NCI-H2196 treated with DMSO at 0.1 percent for 48 hours (cell line): Measurements from ENCODE around the gene ACADVL.
"Not testable (repeated sequence)": the region's sequence is repeated elsewhere in the genome, so short reads cannot be mapped to it uniquely, and the experiment has no call there.

Experiments used
- DNase-seq: peaks from one replicate; lab custom pipeline; 2025; ENCODE audit not compliant: unreplicated experiment; lab: John Stamatoyannopoulos, UW

ACADVL gene

DNA sequence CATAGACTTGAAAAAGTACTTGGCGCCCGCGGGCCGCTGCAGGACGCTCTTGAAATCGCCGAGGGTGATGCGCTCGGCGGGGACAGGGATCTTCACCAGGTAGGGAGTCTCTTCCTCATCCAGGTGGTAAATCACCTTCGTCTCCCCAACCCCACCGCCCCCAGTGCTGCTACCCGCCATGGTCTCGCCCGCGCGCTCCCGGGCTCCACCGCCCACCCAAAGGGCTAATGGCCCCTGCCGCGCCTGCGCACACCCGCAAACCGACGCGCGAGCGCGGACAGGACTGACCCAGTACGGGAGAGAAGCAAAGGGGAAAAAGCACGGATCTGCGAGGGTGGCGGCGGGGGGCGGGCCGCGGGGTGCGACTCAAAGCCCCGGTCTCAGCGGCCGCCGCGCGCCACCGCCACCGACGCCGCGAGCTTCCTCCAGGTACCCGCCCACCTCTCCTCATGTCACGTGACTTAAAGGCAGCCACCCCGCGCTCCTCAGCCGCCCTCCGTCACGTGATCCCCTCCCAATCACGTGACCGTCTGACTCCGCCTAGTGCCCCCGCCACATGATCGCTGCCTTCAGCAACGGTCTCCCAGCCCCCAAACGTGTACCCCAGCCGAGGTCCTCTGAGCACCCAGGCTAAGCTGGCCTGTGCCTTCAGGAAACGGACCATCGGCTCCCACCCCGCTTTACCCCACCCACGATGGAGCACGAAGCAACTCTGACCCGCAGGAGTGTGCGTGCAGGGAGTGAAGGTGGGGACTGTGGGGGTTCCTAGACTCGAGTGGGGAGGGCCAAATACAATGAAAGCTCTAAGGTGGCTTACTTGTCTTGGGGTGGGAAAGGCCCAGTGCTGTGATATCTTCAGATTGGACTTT lies 14.6 kb downstream of the ACADVL start, which contains the start of gene DVL2:
DVL2 (minus strand) TSS at position 435 of the 869 bp plus-strand sequence; CDS start at position 180, 255 bp downstream.
- DNase-seq = peak; percentile 61

DNA sequence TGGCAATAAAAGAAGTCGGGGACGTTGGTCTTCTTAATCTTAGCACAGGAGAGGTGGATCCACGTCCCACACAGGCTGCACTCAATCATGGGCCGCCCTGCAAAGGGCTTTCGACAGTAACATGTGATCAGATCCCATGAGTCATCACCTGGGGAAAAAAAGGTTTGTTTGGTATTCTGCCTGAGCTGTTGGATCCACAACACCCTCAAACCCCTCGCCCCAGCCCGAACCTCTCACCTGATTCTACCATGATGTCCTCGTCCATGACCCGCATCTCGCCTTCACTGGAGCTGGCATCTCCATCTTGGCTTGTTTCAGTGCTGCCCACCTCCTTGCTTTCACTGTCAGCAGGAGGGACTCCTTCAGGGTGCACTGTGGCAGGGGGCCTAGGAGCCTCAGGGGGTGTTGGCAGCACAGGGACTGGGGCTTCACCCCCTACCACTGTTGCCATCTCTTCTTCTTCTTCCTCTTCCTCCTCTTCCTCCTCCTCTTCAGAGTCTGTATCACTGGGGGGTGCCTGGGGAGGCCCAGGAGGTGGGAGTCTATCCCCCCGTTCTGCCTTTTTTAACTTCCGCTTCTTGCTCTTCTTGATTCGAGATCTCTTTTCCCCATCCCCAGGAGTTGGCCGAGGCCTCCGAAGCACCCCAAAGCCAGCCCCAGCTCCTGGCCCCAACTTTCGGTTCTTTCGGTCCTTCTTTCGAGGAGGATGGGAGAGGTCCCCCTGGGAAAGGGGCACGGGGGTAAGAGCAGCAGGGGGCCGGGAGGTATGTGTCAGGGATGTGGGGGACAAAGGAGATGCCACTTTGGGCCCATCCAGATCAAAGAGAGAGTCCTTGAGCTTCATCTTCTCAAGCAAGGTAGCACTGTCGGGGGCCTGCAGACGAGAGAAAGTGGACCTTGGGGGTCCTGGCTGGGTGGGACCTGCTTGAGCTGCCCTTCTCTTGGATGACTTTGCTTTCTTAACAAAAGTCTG lies 16.2 kb downstream of the ACADVL start:
- no peak for DNase-seq

DNA sequence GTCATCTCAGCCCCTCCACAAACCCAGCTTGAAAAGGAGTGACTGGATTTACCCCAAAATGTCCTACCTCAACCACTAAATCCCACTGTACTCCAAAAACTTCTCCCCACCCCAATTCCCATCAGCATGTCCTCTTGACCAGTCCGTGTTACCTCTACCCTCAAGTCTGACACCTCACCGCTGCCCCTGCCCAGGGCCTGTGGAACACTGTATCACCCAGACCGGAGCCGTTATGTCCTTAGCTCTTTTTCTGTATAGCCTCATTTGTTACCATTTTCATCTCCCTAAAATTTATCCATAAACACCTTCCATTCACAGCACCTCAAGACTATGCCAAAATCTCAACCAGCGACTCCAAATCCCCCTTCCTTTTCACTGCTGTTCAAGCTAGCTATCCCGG lies 17.1 kb downstream of the ACADVL start:
- DNase-seq = no peak

DNA sequence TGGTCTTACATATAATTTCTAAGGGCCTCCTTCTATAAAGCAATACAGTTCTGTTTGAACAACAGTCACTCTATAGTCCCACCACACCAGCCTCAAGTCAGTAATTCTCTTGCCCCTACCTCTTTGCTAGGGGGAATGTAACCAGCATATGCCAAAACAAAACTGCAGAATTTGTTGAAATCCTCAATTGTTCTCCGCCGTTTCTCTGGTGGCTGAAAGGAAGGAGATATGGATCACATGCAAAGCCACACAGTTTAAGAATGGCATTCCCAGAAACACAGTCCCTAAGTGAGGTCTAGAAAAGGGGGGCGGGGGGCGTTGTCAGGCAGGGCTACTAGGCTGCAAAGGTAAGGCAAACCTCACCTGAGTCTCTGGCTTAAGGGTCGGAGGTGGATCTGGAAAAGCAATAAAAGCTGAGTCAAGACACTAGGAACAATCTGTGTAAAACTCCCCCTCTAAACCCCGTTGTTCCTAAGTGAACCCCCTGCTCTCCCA lies 17.6 kb downstream of the ACADVL start:
- DNase-seq = no peak

DNA sequence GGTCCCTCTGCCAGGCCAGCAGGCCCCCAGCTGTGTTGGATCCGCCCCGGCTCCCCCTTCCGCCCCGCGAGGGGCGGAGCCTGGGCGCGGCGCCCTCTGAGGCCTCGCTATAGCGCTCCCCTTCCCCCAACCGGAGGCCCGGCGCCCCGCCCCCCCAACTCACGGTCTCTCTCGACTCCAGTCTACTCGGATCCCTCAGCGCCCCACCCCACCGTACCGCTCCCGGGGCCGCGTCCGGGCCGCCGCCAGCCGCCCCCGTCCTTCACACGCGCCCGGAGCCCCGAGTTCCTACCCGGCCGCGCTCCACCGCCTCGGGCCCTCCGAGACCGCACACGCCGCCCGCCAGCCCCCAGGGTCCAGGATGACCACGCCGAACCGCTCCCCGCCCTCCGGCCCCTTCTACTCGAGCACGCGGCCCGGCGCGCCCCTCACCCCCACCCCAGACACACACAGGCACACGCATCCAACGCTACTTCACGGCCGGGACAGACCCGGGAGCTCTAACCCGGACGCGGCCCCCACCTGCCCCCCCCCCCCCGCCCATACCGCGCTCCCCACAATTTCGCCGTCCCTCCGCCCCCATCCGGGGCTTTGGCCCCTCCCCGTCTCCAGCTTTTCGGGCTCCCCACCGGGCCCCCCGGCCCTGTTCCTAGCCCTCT lies 18.2 kb downstream of the ACADVL start:
- no peak for DNase-seq

DNA sequence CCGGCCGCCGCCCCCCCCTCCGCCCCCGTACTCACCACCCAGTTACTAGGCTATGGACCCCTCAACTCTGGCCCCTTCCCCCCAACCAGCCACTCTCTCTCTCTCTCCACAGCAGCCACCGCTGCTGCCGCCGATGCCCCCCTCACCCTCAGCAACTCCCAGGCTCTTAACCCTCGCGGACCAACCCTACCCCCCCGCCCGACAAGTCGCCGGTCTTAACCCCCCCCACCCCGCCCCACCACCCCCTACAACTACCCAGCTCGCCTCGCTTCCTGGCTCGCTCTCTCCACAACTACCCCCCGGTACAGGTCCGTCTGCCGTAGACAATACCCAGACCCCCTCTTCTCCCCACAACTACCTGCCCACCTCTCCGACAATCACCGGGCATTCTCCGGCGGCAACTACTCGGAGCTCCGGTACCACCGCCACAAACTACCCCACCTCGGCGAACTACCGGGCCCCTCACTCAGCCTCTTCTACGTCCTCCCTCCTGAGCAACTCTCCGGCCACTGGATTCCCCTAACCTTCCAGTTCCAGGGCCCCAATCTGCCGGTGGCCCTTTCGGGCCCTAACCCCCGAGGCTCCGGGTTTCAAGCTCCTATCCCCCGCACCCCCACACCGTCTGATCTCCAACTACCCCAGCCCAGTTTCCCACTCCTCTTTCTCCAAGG lies 18.8 kb downstream of the ACADVL start:
- DNase-seq = no peak

DNA sequence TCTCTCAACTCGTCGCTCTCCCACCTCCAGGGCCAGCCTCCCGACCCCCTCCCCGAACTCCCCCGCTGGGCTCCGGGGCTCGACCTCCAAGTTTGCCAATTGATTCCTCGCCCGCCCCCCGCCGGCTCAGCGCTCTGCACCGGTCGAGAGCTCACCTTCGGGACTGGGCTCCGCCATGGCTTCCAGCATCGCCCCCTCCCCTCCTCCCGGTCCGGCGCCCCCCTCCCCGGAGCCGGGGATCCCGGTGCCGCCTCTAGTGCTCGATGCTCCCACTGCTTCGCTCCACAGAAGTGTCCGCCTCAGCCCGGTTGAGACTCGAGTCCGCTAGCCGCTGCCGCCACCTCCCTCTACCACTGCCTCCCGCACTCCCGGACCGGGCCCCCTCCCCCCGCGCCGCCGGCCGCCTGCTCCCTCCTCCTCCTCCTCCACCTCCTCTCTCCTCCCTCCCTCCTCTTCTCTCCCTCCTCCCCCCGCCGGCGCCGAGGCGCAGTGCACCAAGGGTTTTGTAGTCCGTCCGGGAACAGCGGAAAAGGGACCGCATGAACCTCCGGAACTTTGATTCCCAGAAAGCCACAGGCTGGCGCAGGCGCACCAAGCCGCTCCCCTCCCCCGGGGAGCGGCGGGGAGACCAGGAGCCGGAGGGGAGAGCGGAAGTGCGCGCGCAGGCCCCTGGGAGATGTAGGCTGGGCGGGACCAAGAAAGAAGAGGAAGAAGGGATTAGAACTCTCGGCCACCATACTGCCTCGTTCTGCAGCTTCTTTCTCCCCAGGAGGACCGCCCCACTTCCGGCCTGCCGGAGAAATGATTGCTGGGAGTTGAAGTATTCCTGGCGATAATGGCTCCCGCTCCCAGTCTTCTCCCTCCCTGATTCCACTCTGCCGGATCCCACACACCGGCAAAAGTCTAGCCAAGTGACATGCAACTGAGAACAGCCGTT lies 19.6 kb downstream of the ACADVL start, which contains the start of gene PHF23:
PHF23 (minus strand) TSS at position 367 of the 937 bp plus-strand sequence; CDS start at position 189, 178 bp downstream.
- DNase-seq = peak; percentile 91

DNA sequence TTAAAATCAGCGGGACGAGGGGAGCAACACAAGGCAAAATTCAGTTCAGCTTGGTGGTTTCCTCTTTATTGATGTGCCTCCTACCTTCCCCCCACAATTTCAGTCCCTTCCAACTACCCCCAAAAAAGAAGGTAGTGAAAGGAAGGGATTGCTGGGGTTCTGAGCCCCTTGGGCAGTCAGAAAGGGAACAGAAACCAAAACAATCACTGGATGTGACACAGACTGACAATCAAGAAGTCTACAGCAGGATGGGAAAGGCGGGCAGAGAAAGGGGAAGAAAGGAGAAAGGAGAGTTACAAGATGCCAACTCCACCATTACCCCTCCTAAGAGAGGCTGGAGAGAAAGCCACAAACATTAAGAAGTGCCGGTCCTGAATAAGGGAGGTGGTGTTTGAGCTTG lies 20.6 kb downstream of the ACADVL start:
- no peak for DNase-seq

DNA sequence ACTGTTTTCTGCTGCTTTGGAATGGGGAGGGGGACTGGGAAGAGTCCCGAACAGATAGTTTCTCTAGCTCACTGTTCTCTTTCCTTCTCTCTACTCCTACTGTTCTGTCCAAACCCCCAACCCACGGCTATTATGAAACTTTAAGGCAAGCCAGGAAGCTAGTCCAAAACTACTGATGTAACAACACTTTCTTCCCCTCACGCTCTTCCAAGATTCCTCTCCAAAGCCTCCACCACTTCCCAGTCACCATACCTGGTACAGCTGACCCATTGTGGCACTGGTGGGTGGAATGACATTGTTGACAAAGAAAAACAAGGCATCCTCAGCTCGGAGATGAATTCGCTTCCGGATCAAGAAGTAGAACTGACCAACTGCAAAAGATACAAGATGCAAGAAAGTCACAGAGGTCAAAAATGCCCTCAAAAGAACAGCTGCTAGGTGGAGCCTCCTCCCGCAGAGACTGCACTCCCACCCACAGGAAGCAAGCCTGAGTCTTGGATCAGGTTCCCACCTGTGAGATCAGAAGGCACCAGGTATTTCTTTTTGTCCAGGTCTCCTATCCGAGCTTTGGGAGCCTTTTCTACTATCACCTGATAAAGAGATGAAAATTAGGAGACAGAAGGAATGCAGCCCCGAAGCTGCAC lies 21.5 kb downstream of the ACADVL start:
- no peak for DNase-seq

DNA sequence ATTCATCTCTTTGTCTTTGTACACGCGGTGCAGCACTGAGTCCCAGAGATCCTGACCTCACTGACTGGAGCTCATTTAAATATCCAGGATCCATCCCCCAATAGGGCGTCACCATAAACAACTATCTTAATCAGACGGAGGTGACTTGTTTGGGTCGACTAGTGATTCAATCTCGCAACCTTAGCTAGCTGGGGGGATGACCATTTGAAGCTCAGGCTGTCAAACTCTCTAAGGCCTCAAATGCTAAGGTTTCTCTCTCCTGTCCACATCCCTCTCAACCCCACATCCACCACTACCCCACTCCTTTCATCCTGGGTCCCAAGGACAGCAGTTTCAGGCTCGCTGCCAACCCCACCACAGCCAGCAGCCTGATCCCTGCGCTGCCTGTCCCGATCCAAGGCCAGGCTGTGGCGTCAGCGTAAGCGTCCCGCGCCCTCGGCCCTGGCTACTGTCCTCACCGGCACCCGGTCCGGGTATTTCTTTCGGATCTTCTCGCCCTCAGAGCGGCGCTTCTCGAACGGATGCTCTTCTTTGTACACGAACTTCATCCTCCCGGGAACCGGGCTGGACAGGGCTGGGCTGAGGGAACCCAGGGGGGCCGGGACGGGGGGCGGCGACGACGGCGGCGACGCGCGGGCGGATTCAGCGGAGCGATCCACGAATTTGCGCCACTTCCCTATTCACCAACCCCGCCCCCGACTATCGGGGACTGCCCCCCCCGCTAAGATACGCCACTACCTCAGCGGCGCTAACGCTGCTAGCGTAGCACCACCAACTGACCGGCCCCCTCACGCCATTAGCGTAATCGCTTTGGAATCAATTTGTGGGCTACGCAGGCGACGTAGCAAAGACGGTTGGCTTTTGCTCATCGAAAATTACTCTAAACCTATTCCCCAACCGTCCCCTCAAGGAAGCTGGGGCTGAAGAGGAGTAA lies 22.3 kb downstream of the ACADVL start, which contains the start of gene GABARAP:
GABARAP (minus strand) TSS at position 667 of the 934 bp plus-strand sequence; CDS start at position 548, 119 bp downstream.
- DNase-seq = peak; percentile 48

DNA sequence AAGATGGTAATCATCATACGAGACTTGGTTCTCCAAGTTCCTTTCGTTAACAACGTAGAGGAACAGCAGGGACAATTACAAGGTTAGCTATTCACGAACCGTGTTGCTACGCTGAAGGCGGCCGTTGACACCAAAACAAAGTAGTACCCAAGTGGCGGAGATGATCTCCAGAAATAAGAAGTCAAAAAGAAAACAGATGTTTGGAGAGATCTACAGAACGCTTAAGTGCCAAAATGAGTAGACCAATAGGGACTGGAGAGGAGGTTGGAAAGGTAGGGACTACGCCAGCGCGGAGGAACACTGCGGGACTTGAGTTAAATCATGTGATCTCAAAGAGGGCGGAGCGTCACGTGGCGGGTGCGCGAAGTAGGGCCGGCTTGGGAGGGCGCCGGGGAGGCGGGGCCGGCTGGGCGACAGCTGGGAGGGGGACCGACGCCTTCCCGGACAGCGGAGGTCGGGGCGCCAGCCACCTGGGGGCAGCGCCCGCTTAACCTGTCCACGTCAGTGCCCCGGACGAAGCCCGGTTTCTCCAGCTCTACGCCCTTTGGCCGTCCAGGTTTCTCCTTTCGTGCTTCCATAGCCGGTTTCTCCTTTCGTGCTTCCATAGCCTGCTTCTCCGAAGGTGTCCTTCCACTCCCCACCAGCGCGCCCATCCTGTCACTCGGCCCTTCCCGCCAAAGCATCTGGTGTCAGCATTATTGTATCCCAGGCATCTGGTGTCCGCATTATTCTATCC lies 23.1 kb downstream of the ACADVL start:
- peak; percentile 45 for DNase-seq

DNA sequence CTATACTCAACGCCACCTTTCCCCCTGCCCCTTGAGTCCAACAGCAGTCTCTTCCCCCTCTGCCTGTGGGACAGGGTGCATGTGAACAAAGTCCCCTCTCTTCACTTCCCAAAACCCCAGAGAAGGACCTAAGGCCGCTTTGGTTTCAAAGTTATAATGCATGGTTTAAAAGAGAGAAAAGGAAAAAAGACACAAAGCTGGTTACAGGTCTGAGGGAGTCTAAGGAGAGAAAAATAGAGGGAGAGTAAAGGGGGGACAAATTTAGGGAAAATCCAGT lies 23.7 kb downstream of the ACADVL start:
- DNase-seq = no peak

DNA sequence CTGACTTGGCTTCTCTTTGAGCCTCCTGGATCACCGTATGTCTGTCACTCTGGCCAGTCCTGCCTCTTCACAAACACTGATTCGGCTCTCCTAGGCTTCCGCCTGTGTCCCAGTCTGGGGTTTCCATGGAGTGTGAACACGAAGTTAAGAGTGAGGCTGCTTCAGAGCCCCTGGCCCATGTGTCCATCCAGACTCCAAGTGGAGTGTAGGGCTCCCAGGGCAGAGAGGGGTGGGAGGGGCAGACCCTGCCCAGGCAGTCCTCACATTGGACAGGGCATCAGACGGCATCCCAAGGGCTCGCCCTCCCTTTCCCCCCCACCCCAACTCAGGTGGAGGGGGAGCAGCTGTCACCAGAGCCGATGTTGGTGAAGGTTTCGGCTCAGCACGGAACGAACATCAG lies 24.1 kb downstream of the ACADVL start:
- DNase-seq = not testable (repeated sequence)

DNA sequence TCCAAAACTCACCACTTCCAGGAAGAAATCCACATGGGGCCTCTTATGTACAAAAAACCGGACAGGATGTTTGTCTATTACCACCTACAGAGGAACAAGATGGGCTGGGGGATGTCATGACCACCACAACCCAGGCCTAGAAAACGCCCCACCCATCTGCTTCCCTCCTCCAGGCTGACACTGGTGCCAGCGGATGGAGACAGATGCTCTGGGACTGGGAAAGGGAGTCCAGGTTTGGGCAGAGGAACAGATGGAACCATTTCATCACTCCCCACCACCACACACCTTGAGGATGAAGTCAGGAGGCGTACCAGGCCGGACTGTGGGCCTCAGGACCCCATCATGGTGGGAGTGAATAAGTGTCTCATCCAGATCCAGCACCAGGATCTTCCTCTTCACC lies 27.0 kb downstream of the ACADVL start:
- no peak for DNase-seq

DNA sequence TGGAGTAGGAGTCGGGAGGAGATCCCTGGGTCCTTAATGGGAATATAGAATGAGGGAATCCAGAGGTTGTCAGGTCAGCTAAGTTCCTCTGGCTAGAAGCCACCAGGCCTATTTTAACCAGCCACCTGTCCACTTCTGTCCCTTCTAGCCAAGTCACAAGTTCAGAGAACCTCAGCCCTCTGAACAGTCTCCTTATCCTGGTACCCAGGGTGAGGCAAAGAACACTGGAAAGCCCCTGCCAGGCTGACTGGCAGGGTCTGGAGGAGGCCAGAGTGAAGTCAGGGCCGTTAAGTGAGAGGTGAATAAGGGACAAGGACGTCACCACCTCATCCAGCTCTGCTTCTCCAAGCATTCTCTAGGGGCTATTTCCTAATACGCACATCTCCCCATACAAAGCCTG lies 29.1 kb downstream of the ACADVL start:
- no peak for DNase-seq

DNA sequence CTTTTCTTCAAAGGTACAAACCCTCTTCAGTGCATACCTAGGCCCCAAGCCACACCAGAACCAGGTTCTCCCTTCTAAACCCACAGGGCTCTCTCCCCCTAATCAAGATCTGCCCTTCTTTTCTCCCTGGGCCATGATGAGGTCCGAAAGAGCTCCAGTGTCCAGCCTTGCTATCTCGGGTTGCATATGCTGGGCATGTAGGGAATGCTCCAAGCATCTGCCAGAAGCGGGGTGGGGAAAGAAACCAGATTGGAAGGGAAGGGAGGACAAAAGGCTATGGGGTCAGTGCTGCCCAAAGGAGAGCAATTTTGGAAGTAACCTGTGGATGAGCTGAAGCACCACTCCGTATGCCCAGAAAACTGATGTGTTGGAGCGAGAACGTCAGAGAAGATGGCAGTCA lies 29.5 kb downstream of the ACADVL start:
- no peak for DNase-seq

DNA sequence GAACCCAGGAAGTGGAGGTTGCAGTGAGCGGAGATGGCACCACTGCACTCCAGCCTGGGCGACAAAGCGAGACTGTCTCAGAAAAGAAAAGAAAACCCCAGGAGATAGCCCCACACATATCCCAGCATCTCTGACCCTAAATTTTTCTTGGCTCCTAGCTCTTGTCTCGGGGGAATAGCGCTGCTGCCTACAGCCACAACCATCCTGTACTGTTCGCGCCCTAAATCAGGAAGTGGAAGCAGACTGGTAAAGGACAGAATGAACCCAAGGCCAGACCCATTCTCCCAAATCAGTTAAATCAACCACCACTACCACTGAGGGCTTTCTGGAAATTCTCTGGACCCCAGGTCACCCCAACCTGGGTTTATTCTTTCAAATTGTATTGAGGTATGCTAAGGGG lies 30.1 kb downstream of the ACADVL start:
- DNase-seq = no peak
